SJCRH30 (cell line): ENCODE results near the gene DMAP1. TPM values are rescaled to one million over a fixed set of nuclear protein-coding genes. Genes with fewer than 3 reads are reported as not detected.

ENCODE experiments used
- total RNA-seq: library from RNA; depleted of rRNA; stranded (reverse); fragments of >200 nt; shearing (Covaris generic); gene quantifications from 2 replicates; pipeline ENCODE4 v1.2.3, GENCODE V29; 2014; rRNA removed

The DMAP1 gene
- total RNA-seq, 1 experiment from 2014 or later, result 34.0 TPM

Other genes starting within 250 kb of the DMAP1 start
- 45.4 and 47.9 TPM in 2 replicates for gene DPH2, start 243.5 kb upstream of the DMAP1 start, total RNA-seq
- 89.7 and 109 TPM in 2 replicates for gene ATP6V0B, start 238.5 kb upstream of the DMAP1 start, total RNA-seq
- gene B4GALT2, start 234.3 kb upstream of the DMAP1 start, total RNA-seq, result 65.9 and 67.4 TPM in 2 replicates
- 0.85 and 1.6 TPM in 2 replicates for gene CCDC24, start 221.9 kb upstream of the DMAP1 start, total RNA-seq
- 0.51 and 0.63 TPM in 2 replicates for gene SLC6A9, start 182.0 kb upstream of the DMAP1 start, total RNA-seq
- not detected in 2 replicates for gene KLF17, start 94.7 kb upstream of the DMAP1 start, total RNA-seq
- gene KLF18, start 71.8 kb upstream of the DMAP1 start, total RNA-seq, result 0.05 TPM in 1 of 2 replicates, not detected in the other
- 64.8 TPM in 2 replicates for gene ERI3, start 141.8 kb downstream of the DMAP1 start, total RNA-seq
- gene RNF220, start 191.8 kb downstream of the DMAP1 start, total RNA-seq, result 89.4 and 94.9 TPM in 2 replicates